Measurements from ENCODE around the gene GLRA2.
"Not testable (repeated sequence)": the region's sequence is repeated elsewhere in the genome, so short reads cannot be mapped to it uniquely, and the experiment has no call there.

The GLRA2 gene

DNA sequence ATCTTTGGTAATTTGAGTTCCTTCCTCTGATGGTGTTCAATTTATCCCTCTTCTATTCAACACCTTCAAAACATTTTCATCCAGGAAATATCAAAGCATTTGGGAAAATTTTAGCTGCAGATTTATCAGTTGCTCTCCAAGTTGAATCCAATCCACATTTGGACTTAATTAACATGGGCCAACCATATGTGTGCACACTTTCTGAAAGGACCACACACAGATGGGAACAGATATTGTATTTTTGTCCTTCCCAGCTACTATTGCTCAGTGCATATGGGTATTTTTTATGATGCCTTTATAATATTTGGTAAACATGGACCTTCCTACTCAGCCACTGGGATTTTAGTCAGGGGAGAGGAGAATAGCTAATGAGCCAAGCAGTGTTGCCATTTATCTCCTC lies 65.2 kb downstream of the GLRA2 start:
- no peak for DNase-seq

DNA sequence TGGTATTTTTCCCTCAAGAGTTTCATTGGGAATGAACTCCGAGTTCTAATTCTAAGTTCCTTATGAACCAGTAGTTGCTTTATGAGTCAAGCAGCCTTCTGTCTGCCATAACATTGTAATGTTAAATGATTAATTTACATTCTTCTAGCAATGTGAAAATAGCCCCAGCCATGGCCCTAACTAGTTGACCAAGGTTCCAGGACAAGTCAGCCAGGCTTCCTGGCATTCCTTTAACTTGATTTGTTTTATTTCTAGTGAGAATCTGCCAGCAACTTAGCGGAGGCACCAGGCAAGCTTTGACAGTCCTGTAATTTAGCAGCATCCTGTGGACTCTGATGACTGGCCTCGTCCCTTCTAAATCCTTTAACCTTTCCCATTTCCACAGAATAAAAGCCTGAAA lies 69.0 kb downstream of the GLRA2 start:
- DNase-seq, result no peak

DNA sequence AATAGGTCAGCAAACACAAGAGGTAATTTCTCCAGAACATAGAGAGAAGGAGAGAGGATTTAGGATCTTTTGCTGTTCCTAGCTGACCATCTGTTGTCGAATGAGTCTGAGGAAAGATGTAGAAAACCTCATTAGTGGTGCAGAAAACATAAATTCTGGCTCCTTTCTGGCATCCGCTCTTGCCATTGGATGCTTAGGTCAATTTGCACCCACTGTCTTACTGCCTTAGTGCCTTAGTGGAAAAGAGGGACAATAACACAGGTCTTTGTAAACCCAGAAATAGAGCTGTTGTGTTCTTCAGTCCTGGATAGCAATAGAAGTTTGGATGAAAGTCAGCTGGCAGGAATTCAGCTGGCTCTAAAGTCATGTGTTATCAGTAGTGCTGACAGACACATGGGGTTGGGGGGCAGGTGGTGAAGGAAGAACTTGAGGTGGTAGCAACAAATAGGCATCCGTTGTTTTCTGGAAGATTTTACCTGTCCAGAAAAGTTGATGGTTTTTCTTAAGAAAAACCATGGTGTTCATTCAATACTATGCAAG lies 78.2 kb downstream of the GLRA2 start:
- DNase-seq, result no peak

DNA sequence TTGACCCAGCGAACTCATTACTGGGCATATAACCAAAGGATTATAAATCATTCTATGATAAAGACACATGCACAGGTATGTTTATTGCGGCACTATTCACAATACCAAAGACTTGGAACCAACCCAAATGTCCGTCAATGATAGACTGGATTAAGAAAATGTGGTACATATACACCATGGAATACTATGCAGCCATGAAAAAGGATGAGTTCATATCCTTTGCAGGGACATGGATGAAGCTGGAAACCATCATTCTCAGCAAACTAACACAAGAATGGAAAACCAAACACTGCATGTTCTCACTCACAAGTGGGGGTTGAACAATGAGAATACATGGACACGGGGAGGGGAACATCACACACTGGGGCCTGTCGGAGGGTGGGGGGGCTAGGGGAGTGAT lies 83.1 kb downstream of the GLRA2 start:
- DNase-seq, result not testable (repeated sequence)

DNA sequence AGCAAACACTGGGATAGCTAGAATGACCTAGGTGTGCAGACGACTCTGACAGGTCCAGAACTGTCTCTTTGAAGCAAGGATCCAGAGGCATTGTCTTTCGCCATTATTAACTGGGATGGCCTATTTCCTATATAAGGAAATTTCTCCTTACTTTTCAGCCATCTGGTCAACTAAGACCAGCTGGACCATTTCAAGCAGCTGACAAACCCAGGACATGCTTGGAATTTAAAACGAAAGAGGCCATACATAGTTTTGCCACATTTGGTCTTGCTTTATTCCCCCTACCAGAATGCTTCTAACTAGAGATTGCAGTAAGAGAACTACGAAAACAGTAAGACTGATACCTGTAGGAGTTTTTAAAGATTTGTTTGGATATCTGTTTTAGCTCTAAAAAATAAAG lies 87.0 kb downstream of the GLRA2 start:
- no peak for DNase-seq

DNA sequence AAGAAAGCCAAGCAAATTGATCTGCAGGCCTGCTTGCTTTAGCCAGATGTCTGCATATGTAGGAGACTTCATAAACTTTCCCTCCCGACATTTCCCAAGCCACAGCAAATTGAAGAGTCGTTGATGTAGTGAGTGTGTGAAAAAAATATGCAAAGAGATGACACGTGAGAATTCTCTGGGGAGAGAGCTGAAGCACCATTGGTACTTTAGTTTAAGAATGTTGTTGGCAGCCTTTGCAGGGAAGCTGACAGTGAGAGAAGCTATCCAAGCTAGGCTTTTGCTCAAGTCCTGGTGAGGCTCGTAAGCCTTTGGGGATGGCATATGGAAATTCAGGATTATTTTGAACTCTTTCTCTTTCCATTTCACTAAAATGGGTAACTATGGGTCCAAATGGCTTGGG lies 87.5 kb downstream of the GLRA2 start:
- no peak for DNase-seq

DNA sequence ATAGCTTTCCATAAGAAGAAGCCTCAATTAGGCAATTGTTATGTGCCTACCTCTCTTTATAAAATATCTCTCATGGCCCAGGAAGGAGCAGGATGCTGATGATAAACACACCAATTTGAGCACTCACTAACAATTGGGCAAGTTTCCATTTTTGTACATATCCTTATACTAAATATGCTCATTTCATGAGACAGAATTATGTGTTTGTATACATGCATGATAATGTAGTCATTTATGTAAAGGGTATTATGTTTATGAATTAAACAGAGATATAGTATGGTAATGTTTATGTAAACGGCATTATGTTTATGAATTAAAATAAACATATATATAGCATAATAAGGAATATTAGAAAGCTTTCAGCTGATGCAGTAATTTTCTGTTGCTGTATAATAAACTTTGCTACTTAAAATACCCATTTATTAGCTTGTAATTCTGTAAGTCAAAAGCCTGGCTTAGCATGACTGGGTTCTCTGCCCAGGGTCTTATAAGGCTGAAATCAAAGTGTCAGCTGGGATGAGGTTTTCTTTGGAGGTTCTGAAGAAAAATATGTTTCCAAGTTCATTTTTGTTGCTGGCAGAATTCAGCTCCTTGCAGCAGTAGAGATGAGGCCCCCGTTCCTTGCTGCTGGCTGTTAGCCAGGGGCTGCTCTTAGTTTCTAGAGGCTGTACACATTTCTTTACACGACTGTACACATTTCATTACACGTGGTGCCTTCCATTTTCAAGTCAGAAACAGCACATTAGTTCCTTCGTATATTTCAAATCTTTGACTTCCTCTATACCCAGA lies 89.0 kb downstream of the GLRA2 start:
- no peak for DNase-seq

DNA sequence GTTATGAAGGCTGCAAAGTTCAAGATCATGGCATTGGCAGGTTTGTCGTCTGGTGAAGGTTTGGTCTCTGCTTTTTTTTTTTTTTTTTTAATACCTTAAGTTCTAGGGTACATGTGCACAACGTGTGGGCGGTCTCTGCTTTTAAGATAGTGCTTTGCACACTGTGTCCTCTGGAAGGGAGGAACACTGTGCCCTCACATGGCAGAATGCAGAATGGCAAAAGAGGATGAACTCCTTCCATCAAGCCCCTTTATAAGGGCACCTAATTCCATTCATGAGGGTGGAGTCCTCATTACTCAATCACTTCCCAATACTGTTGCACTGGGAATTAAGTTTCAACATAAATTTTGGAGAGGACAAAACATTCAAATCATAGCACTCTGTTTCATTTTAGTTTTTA lies 101.4 kb downstream of the GLRA2 start:
- no peak for DNase-seq

DNA sequence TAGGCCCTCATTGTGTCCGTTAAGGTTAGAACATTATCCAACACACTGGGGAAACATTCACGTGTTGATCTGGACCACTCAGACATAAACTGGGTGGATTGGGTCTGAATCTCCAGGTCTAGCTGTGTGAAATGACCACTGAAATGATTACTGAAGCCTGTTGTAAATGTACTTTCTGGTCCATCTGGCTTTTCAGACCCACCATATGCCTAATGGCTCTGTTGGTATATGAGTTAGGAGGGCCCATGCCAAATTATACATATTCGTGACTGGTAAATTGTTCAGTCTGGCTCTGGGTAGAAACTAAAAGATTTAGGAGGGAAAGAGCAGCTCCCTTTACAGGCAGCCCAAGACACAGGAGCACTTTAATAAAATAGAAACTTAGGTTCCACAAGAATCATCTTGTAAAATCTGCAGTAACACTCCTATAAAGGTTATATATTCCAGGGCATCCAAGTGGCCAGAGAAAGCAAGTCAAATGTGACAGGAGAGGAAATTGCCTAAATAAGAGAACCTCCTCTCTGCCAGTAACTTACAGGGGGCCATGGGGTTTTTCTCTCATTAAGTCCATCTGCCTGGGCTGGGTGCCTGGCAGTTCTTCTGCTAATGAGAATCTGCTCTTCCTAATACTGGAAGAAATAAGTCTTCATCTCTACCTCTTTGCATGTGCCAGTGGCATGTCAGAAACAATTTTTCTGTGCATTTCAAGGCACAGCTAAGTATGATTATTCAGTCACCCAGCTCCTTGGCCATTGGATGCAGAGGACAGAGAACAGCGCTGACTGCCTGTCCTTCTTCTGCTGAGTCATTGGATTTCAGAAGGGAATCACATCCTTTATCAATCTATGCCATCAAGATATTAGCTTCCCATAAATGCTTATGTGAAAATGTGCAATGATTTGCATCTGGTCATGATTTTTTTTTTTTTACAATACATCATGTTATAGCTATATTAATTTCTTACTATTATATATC lies 112.6 kb downstream of the GLRA2 start:
- no peak for DNase-seq

DNA sequence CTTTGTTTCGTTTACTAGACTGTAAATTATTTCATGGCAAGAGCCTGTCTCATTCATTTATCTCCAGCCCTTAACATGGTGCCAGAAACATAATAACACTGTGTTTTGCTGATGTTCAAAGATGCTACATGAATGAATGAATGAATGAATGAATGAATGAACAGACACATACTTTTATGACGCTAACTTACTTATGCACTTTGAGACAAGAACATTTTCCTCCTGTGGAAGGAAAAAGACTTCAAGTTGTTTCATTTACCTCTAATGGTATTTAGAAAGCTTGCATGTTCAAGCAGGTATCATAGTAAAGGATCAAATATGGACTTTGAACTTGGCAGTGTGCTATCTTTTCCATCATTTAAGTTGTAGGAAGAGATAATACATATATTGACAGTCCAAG lies 131.6 kb downstream of the GLRA2 start:
- no peak for DNase-seq

DNA sequence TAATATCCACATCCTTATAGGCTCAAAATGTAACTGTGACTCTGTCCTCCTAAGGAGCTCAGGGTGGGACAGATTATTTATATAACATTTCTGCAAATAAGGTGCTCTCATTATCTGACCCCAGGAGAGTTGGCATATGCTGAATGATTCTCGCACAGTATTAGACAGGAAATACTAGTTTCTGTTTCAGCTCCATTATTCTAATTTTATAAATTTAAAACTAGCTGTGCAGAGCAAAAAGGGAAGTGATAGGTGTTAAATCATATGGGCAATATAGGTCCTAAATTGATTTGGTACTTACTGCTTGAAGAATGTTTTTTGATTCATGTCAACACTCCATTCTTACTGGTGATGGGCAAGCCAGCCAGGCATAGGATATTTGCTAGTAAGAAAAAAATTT lies 141.5 kb downstream of the GLRA2 start:
- no peak for DNase-seq

DNA sequence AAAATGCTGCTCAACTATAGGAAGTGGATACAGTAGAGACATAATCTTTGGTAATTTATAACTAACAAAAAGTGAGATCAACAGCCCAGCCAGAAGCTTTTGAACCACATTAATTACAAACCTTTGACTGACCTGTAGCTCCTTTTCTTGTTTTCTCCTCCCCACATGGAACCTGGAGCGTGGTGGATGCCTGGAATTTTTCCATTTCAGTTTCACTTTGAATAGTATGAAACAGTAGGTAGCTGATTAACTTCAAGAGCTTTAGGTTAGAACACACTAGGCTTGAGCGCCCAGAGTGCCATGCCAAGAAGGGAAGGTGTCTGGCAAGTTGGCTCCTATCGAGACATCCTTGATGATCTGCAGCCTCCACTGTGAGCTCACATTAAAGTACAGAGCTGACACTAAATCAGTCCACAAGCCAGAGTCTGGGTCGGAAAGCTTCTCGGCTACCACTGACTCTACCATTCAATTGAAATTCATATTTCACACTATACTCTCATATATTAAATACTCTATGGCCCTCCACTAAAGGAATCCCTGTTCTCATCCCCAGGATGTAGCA lies 143.4 kb downstream of the GLRA2 start:
- no peak for DNase-seq

DNA sequence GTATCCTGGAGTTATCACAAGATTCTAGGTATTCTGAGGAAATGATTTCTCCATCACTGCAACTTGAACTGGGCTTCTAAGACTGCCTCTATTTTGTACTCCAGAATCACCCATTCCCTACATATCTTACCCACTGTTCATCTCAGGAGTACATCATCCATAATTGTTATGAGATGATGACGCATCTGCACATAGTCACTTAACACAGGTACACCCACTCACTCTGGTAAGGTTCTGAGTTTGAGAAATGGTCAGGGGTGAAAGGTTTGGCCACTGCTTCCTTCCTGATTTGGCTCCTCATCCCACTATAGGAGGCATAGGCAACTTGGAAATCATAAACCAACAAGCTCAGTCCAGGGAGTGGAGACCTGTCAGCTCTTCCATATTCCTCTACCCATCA lies 143.9 kb downstream of the GLRA2 start:
- no peak for DNase-seq

DNA sequence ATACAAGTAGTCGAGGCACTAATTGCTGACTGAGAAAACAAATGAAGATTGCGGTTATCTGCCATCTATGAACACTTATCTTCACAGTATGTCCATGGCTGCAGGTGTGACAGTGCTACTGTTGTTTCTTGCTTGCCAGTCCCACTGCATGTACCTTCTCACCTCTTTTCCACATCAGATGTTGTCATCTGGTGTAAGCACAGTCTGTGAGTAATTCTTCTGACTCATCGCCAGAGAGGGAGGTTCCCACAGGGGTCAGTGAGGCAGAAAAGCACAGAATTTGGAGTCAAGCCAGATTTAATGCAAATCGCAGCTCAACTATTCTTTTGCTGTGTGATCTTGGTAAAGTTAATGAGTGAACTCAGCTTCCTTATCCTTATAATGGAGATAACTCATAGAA lies 144.4 kb downstream of the GLRA2 start:
- DNase-seq, result no peak

DNA sequence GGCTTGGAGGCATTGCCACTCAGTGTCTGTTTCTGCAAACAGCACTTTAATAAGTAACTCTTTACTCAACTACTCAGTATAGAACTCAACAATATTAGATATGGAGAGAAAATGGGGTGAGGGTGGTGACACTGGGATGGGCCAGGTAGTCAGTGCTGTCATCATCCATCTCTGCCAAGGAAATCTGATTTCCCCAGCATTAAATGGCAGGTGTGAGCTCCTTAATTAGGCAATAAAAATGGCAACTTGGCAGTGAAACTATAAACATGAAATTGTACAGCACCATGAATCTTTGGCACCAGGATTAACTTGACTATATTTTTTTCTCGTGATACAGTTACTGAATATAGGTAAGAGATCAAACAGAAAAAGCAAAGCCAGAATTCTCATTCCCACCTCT lies 146.2 kb downstream of the GLRA2 start:
- no peak for DNase-seq

DNA sequence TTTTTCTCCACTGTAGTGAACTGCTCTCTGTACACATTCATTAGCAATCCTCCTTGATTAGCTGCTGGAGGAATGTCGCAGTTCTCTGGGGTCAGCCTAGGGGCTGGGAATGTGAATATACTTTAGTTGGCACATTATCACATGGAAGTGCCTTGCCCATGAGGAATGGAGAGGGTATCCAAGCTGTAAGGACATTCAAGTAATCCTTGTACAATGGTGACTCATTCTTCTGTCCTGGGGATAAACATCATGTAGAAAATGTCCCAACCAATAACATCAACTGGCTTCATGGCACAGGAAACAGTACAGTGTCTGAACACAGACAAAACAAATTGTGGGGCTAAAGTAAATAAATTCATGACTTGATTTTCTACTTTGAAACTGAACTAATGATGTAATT lies 147.1 kb downstream of the GLRA2 start:
- DNase-seq, result no peak

DNA sequence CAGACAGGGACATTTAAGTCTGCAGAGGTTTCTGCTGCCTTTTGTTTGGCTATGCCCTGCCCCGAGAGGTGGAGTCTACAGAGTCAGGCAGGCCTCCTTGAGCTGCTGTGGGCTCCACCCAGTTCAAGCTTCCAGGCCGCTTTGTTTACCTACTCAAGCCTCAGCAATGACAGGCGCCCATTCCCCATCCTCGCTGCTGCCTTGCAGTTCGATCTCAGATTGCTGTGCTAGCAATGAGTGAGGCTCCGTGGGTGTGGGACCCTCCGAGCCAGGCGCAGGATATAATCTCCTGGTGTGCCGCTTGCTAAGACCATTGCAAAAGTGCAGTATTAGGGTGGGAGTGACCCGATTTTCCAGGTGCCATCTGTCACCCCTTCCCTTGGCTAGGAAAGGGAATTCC lies 159.0 kb downstream of the GLRA2 start:
- DNase-seq, result not testable (repeated sequence)

DNA sequence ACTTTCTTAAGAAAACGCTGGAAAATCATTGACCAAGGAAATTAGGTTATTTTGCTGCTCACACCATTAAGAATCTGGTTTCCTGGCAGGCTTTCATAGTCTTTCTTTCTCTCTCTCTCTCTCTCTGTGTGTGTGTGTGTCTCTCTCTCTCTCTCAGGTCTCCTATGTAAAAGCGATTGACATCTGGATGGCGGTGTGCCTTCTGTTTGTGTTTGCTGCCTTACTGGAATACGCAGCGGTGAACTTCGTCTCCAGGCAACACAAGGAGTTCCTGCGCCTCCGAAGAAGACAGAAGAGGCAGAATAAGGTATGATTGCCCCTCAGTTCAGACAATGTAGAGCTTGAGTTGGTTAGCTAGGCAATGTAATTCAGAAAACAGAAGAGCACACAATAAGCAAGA lies 161.2 kb downstream of the GLRA2 start:
- DNase-seq, result no peak

DNA sequence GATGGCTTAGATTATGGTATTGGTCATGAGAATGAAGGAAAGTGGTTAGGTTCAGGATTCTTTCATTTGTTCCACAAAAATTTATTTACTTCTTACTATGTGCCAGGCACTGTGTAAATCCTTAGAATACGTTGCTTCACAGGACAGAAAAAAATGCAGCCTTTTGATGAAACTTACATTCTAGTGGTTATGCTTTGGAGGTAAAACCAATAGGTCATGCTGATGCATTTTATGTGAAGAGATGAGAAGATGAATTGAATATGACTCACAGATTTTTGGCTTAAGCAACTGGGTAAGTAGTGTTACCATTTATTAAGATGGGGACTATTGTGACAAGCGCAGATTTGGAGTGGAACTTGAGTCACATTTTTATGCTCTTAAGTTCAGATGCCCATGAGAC lies 165.3 kb downstream of the GLRA2 start:
- DNase-seq, result no peak

DNA sequence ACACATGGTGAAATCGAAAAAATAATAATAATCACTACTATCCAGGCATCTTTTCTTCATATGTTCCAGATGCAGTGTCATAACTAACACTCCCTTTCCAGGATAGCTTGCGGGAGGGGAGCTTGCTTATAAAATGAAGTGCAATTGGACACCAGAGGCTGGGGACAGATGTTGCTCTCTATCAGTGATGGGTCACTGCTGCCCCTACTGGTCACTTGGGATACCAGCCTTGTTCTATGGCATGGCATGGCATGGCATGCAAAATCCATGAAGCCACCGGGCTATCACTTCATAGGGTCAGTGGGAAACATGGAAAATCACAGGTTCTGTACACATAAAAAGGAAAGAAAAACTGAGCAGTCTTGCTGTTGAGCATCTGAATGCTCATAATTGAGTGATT lies 168.1 kb downstream of the GLRA2 start:
- no peak for DNase-seq

DNA sequence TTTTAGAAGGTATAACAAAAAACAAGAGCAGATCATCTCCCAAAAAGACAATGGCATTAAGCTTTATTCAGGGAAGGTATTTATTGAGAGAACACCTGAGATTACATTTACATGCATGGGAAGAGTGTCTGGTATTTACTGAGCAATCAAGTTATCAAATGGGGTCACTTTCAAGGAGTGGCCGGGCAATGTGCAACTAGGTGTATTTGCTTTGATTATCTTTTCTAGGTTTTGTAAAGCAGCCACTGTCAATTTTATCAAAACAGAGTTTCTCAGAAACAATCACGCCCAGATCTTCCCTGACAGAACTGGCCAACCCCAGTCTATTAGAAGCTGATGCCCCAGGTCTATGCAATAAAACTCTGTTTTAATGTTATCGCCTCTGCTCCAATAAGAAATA lies 169.5 kb downstream of the GLRA2 start:
- DNase-seq, result no peak

DNA sequence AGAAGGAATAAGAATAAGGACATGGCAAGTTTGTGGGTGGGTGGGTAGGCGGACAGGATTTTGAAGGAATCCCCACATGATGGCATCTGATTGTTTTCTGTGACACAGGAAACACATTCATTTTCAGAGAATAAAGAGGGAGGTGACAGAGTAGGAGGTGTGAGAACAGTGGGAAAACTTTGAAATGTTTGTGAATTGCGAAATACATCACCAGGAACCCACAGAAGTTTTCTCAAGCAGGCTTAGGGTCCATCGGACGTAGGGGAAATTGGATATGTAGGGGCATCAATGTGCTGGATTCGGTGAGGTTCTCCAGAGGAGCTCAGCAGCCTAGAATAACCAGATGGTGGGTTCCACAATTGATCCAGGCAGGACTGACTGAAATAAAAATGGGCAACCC lies 171.6 kb downstream of the GLRA2 start:
- no peak for DNase-seq

DNA sequence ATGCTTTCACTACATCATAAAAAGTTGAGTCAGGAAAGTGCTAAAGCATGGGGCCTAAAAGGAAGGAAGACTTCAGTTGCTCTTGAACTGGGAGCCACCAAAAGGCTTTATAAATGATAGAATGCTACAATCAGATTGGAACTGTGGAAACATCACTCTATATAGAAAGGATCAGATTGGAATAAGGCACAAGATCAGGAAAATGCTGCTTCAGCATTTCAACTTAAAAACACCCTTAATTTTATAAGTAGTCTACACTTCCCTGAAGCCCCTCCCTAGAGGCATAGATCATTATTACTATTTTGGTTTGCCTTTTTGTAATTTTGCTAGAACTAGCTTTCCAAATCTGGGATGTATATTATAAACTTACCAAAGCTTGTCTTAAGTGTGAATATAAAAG lies 172.8 kb downstream of the GLRA2 start:
- no peak for DNase-seq

DNA sequence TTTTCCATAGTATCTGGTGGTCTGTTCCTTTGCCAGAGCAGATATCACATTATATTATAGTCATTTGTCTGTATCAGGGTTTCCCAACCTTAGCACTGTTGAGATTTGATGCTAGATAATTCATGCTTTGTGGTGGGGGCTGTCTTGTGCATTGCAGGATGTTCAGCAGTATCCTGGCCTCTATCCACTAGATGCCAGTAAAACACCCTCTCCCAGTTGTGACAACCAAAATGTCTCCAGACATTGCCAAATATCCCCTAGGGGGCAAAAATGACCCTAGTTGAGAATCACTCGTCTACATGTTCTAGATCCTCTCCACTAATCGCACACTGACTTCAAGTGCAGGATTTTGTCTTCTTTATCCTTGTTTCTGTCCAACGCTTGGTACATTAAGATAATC lies 182.8 kb downstream of the GLRA2 start:
- DNase-seq, result no peak

Data from MV-4-11 (cell line).